Measurements from ENCODE around the gene CACNA1C.

DNA sequence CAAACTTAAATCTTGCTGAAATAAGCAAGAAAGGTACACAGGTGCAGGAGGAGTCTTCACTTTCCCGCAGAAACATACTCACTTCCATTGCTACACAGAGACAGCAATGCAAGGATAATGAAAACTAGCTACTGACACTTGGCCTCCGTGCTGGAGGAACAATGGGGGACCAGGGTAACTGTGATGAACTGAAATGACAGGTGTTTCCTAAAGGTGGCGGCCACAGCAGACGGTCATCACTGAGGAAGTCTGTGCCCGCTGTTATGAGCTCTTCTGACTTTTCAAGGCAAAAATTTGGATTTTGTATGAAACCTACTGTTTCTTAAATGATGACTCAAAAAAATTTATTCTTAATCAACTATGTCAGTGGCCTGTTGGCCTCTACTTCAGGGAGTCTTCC, 189.4 kb downstream of the CACNA1C start:
- TF ChIP-seq, protein P1, sequence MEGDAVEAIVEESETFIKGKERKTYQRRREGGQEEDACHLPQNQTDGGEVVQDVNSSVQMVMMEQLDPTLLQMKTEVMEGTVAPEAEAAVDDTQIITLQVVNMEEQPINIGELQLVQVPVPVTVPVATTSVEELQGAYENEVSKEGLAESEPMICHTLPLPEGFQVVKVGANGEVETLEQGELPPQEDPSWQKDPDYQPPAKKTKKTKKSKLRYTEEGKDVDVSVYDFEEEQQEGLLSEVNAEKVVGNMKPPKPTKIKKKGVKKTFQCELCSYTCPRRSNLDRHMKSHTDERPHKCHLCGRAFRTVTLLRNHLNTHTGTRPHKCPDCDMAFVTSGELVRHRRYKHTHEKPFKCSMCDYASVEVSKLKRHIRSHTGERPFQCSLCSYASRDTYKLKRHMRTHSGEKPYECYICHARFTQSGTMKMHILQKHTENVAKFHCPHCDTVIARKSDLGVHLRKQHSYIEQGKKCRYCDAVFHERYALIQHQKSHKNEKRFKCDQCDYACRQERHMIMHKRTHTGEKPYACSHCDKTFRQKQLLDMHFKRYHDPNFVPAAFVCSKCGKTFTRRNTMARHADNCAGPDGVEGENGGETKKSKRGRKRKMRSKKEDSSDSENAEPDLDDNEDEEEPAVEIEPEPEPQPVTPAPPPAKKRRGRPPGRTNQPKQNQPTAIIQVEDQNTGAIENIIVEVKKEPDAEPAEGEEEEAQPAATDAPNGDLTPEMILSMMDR (conservative IDR thresholded peaks at IDR 0.05; ENCODE audit: low read length), result no peak
- TF ChIP-seq EZH2phosphoT487 (IDR thresholded peaks at IDR 0.05; ENCODE audit: borderline replicate concordance, low read depth, low read length), result no peak
